NK-92 (cell line): ENCODE data around the gene GOLGA5.
"Not testable (repeated sequence)": the region's sequence is repeated elsewhere in the genome, so short reads cannot be mapped to it uniquely, and the experiment has no call there.

Experiments used
- DNase-seq: peaks from one replicate; lab custom pipeline; 2025; ENCODE audit not compliant: unreplicated experiment; lab: John Stamatoyannopoulos, UW

GOLGA5 gene

GRCh38 chr14:92819680-92820535 lies 25.8 kb downstream of the GOLGA5 start:
- not testable (repeated sequence) for DNase-seq

GRCh38 chr14:92820536-92820840 lies 26.4 kb downstream of the GOLGA5 start:
- not testable (repeated sequence) for DNase-seq

GRCh38 chr14:92830902-92831301 lies 36.8 kb downstream of the GOLGA5 start:
- DNase-seq = no peak

- no peak for DNase-seq
Measured at GRCh38 chr14:92832137-92832700, 38.1 kb downstream of the GOLGA5 start.

GRCh38 chr14:92841930-92842329 lies 47.8 kb downstream of the GOLGA5 start:
- DNase-seq = no peak

GRCh38 chr14:92844204-92844603 lies 50.1 kb downstream of the GOLGA5 start:
- no peak for DNase-seq

- DNase-seq = no peak
Measured at GRCh38 chr14:92846162-92846897, 52.2 kb downstream of the GOLGA5 start.

- DNase-seq = no peak
Measured at GRCh38 chr14:92847278-92847677, 53.2 kb downstream of the GOLGA5 start.

GRCh38 chr14:92847749-92848148 lies 53.6 kb downstream of the GOLGA5 start:
- DNase-seq = no peak

GRCh38 chr14:92848887-92849286 lies 54.8 kb downstream of the GOLGA5 start:
- DNase-seq = no peak

- no peak for DNase-seq
Measured at GRCh38 chr14:92850492-92850891, 56.4 kb downstream of the GOLGA5 start.

GRCh38 chr14:92853136-92853535 lies 59.0 kb downstream of the GOLGA5 start:
- DNase-seq = not testable (repeated sequence)

GRCh38 chr14:92860049-92860840 lies 66.1 kb downstream of the GOLGA5 start:
- no peak for DNase-seq

GRCh38 chr14:92861856-92862745 lies 68.0 kb downstream of the GOLGA5 start:
- DNase-seq = no peak

- no peak for DNase-seq
Measured at GRCh38 chr14:92863286-92864080, 69.4 kb downstream of the GOLGA5 start.

- DNase-seq = no peak
Measured at GRCh38 chr14:92865674-92866073, 71.6 kb downstream of the GOLGA5 start.

- DNase-seq = no peak
Measured at GRCh38 chr14:92866181-92866752, 72.2 kb downstream of the GOLGA5 start.

GRCh38 chr14:92866901-92867865 lies 73.1 kb downstream of the GOLGA5 start:
- DNase-seq = no peak
